GM19025 (cell line): Measurements from ENCODE around the gene CETP.
"Not testable (repeated sequence)": the region's sequence is repeated elsewhere in the genome, so short reads cannot be mapped to it uniquely, and the experiment has no call there.

ENCODE experiments used
- ATAC-seq: cut with Tn5 transposase; IDR thresholded peaks from one replicate; pipeline ENCODE4 v1.9.1; 2021; ENCODE audit warnings: mild to moderate bottlenecking, low read depth, moderate library complexity; ENCODE audit not compliant: unreplicated experiment

CETP gene

DNA sequence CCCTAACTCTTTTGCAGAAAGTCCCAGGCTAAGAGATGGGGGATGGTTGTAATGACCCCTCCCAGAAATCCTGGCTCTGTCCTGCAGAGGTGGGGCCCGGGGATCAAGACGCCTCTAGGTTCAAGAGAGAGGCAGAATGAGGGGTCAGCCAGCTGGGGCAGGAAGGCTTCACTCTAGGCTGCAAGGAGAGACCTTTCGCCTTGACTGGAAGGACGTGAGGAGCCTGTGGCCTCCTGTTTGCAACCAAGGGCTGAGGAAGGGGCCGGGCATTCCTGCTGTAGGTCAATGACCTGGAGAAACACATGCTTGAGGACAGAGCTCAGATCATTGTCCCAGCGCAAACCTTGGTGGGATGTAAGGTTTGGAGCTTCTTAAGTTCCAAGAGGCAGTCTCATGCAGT, 8.7 kb upstream of the CETP start:
- no peak for ATAC-seq

DNA sequence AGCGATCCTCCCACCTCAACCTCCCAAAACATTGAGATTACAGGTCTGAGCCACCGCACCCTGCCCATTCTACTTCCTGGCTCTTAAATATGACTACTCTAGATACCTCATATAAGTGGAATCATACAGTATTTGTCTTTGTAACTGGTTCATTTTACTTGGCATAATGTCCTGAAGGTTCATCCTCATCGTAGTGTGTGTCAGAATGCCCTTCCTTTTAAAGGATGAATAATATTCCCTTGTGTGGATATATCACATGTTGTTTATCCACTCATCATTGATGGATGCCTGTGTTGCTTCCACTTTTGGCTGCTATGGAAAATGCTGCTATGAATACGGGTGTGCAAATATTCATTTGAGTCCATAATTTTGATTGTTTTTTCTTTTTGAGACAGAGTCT, 5.7 kb upstream of the CETP start:
- ATAC-seq, result no peak

DNA sequence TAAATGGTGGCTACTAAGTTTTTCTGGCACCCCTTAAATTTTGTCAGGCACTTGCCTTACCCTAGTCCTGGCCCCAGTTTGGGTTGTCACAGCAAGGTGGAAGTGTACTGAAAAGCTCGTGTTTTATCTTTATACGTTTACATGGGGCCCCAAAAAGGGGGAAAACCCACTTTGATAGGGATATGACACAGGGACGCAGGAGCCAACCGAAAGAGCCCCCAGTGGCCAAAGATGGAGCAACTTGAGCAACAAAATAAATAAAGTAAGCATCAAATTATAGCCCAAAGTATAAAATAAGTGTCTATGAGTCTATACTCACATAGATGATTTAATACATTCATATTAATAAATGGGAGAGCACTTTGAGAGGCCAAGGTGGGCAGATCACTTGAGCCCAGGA, 5.0 kb upstream of the CETP start:
- no peak for ATAC-seq

DNA sequence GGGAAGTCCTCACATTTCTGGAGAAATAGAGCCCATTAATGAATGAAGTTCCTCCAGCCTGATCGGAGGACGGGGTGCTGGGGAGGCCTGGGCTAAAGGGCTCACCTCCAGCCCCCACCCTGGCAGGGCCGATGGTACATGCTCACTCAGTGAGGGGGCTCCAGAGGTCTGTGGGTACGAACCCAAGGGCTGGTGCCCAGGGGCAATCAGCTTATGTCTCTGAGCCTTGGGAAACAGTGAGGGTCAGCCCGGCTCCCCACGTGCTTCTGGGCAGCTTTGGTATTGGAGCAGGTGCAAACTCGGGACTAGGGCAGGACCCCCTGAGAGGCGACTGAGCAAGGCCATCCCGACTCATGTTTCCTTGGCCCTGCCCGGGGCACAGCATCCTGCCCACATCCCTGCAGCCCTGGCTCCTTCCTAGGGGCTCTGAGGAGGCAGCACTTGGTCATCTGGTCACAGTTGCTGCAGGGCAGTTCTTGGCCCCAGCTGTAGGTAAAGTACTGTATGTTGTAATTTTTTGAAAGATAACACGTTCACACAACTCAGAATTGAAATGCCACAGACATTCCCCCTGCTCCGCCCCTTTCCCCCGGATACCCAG, 969 bp upstream of the CETP start:
- no peak for ATAC-seq

DNA sequence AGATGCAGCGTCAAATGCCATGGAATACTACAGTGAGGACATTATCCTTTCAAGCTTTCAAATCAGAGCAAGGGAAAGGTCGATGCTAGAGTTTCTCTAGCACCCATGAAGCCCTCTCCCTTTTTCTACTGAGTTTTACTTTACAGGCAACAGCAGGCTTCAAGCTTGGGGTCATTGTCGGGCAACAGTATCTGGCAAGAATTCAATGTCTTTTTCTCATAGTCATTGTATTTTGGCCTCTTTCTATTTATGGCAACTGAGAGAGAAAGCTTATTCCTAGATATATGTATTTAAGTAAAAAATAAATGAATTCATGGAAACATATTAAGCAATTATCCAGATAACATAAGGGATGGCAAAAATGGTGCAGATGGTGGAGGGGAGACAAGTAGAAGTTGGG, 364 bp upstream of the CETP start:
- no peak for ATAC-seq

DNA sequence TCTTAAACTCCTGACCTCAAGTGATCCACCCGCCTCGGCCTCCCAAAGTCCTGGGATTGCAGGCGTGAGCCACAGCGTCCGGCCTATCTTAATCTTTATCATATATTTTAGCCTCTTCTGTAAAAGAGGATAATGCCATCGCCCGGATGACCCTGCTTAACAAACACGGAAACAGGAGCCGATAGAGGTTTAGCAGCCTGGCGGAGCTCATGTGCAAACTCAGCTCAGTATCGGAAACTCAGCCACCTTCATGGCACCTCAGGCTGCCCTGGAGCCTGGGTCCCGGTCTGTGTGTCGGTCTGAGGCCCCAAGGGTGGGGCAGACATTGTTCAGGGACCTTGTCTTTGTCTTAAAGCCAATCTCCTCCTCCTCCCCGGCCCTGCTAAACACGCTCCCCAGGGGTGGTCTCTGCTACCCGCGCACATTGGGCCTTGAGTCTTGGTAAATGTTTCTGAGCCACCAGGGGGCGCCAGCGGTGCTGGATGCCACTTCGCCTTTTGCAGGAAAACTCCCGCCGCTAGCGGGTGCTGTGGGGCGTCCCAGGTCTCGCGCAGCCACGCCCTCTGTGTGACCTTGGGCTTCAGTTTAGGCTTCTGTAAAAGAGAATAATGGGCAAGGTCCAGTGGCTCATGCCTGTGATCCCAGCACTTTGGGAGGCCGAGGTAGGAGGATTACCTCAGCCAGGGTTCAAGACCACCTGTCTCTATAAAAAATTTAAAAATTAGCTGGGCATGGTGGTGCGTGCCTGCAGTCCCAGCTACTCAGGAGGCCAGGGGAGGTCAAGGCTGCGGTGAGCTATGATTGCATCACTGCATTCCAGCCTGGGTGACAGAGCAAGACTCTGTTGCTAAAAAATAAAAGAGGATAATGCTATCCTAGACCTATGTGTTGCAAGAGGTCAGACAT, 2.7 kb downstream of the CETP start:
- ATAC-seq, result peak; percentile 73

DNA sequence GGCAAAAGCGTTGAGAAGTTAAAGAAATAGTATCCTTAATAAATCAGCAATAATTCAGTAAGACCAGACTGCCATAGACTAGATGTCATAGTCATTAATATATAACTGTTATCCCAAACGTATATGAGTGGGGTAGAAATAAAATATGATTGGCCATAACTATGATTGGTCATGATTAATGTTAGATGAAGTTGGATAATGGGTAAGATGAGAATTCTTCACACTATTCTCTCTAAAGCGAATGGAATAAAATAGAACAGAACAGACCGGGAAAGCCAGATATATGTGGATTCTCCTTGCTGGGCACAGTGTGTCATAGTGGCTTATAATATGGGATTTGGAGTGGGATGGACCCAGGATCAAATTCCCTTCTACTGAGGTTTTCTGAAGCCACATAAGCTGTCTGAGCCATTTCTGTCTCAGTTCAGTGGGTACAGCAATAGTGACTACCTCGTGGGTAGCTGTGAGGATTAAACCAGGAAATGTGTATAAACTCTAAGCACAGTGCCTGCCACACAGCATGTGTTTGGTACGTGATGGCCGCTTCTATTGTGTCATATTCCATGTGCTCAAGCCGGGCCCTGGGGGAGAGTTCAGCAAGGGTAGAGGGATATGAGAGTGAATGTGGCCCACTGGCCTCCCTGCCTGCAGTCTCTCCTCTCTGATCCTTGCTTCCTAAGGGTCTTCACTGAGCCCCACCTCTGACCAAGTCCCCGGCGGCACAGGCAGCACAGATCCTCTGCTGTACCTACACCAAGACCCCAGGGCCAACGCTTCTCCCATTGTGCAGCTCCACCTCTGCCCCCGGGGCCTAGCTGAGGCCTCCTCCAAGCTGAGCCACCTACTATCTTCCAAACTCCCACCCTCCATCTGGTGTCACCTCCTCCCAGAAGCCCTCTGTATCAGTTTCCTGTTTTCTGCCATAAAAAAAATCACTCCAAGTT, 3.7 kb downstream of the CETP start:
- ATAC-seq, result no peak

DNA sequence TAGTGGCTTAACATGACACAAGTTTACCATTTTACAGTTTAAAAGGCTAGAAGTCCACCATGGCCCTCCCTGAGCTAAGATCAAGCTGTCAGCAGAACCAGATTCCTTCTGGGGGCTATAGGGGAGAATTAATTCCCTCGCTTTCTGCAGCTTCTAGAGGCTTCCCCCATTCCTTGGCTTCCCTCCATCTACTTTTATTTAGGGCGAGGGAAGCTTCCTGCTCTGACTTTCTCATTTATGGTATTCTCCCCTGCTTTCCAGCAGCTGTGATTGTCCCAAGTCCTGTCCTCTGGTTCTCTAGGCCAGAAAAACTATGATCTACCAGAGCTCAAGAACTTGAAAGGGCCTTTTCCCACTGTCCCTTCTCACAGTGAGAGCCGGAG, 4.3 kb downstream of the CETP start:
- no peak for ATAC-seq

DNA sequence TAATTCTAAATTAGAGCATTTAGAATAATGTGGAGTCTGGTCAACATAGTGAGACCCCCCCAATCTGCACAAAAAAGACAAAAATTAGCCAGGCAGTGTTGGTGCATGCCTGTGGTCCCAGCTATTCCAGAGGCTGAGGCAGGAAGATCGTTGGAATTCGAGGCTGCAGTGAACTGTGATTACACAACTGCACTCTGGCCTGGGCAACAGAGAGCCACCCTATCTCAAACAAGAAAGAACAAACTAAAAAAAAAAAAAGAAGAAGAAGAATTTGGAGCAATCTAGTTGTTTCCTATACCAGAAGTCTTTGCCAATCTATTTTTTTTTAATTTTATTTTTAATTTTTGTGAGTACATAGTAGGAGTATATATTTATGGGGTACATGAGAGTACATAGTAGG, 6.0 kb downstream of the CETP start:
- ATAC-seq, result no peak

DNA sequence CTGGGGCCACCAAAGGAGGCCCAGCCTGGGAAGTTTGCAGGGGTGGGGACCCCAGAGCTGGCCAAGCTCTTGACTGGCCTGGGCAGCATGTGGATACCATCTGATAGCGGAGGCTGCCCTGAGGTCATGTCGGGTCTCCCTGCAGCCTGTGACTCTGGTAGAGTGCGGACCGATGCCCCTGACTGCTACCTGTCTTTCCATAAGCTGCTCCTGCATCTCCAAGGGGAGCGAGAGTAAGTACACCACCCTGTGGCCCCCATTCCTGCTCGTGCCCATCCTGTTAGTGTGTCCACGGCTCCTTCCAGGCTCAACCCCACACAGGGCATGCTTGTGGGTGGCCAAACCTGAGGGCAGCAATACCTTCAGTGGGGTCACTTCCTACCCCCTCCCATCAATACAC, 8.0 kb downstream of the CETP start:
- no peak for ATAC-seq

DNA sequence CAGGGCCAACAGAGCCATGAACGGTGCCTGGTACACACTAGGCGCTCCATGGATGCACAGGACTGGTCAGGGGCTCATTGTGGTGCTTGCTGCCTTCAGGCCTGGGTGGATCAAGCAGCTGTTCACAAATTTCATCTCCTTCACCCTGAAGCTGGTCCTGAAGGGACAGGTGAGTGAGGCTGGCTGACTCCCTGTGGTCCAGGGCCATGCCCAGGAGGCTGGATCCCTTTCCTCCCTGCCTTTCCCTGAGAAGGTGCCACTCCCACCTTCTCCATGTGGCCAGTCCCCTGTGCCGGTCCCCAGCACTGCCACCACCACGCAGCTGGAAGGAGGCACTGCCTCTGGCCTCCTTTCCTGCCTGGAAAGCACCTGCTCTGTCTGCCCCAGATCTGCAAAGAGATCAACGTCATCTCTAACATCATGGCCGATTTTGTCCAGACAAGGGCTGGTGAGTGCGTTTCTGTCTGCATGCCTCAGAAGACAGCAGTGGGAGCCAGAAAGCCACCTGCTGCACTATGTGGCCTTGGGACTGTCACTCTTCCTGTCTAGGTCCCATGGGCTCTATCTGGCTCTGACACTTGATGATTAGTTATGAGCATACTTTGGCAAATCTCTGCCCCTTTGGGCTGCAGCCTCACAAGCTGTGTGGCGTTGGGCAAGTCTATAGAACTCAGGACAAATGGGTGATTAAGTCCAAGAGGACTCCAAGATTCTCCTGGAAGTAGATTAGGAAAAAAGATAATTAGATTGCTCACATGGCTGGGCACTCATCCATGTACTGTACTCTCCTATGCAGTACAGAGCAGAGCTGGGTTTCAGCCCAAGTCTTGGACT, 9.4 kb downstream of the CETP start:
- ATAC-seq, result peak; percentile 77

DNA sequence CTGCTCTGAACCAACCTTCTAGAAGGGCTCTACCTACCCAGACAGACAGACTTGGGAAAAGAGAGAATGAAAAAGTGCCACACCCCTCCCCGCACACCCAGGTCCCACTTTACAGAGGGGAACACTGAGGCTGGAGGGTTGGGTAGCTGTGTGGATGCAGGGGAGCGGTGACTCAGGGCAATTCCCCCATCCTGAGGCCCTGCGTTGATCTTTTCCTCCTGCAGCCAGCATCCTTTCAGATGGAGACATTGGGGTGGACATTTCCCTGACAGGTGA, 10.0 kb downstream of the CETP start:
- no peak for ATAC-seq

DNA sequence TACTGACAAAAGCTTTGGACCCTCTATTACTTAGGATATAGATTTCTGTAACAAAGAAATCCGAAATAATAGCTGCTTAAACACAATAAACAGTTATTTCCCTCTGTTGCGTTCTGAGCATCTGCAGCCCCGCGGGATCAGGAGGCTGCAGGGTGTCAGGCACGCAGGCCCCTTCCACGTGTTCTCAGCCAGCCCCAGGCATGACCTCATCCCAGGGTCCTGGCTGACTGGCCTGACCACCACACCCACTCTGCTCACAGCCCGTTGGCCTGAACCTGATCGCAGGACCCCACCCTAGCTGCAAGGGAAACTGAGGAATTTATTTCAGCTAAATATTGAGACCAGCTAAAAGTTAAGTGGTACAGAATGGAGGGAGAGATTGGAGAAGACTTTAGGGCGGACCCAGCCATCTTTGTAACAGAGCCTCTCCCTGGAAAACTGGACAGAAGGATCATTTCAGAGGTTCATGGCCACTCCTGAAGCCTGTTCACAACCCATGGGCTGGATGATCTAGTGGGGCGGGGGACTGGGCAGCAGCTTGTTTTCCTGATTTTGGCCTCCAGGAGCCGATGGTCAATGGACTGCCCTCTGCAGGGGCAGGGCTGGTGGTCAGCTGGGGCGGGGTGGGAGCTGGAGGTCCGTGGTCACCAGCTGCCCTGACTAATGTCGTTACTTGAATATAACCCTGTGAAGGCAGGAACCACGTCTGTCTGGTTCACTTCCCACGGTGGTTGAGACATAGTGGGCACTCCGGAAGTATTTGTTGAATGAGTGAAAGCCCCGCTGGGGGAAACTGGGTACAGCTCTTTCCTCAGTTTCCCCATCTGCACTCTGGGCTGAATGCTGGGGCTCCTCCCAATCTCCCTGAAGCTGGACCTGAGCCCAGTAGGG, 10.9 kb downstream of the CETP start:
- ATAC-seq, result no peak

DNA sequence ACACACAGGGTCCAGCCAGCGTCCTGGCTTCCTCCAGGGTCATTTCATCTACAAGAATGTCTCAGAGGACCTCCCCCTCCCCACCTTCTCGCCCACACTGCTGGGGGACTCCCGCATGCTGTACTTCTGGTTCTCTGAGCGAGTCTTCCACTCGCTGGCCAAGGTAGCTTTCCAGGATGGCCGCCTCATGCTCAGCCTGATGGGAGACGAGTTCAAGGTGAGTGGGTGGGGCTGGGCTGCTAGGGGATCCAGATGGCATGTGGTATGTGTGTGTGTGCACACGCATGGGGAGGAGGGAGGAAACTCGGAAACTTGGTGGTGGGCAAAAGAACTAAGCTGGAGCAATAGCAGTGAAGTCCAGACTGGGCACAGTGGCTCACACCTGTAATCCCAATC, 11.5 kb downstream of the CETP start:
- ATAC-seq, result no peak

DNA sequence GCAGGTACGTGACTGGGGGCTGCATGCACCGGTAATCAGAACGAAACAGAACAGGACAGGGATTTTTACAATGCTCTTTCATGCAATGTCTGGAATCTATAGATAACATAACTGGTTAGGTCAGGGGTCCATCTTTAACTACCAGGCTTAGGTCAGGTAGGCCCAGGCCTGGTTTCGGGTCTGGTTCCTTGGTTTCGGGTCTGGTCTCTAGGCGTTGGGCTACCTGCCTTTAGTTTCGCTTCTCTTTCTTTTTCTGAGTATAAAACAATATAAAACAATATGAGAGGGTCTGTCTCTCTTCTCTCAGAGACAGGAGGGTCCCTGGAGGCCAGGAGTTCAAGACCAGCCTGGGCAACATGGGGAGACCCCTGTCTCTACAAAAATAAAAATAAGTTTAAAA, 12.1 kb downstream of the CETP start:
- ATAC-seq, result not testable (repeated sequence)

DNA sequence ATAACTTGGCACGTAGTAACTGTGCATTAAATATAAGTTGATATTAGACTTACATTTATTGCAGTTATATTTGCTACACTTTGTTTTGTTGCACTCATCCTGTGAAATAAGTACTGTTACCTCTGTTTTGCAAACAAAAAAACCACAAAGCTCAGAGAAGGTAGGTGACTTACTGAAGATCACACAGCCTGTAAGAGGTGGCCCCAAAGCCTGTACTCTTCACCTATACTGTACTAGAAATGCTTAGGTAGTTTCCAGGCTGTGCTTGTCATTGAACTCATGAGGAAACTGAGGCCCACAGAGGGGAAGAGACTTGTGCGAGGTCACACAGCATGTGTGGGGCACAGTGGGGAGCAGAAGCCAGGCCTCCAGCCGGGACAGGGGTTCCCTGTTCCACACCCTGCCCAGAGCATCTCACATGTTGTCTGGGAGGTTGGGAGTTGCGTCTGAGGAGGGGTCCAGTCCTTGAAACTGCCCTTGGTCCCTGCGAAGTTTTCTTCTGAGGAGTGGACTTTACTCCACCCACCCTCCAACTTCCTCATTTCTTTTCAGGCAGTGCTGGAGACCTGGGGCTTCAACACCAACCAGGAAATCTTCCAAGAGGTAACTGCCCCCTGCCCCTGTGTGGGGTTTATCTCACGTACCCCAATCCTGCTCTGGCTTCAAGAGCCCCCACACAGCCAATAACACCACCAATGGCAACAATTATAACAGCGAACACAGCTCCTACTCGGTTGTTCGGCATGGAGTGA, 13.0 kb downstream of the CETP start:
- ATAC-seq, result no peak

DNA sequence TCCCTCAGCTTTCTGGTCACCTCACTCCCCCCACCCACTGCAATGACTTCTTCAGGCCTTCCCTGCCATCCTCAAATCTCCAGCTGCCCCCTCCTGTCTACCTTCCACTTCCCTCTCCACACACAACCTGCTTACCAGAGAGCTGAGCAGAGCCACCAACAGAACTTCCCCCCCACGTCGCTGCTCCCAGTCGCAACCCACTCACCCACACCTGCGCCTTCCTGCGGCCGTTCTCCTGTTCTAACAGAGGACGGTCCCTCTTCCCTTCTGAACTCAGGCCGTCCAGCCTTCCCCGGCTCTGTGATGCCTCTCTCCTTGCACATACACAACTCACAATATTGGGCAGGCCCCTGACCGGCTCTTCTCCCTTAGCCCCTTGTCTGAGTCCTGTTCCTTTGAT, 14.0 kb downstream of the CETP start:
- no peak for ATAC-seq

DNA sequence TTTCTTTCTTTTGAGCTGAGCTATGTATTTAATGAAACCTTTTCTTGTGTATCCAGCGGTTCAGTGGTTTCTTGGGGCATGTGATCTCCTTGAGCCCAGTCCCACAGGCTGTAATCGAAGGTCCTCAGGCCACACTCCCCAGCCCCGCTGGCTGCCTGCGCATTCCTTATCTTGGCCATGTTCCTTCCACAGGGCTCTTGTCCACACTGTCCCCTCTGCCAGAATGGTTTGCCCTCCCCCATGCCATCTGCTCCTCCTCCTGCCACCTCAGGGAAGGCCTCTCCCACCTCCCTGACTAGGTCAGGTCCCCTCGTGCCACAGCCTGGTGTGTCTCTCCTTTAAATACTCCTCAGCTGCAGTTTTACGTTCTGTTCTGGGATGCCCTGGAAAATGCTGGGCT, 15.5 kb downstream of the CETP start:
- ATAC-seq, result no peak
